ENCODE data around the gene MT1H.
"Not testable (repeated sequence)": the region's sequence is repeated elsewhere in the genome, so short reads cannot be mapped to it uniquely, and the experiment has no call there.

Gene MT1H

DNA sequence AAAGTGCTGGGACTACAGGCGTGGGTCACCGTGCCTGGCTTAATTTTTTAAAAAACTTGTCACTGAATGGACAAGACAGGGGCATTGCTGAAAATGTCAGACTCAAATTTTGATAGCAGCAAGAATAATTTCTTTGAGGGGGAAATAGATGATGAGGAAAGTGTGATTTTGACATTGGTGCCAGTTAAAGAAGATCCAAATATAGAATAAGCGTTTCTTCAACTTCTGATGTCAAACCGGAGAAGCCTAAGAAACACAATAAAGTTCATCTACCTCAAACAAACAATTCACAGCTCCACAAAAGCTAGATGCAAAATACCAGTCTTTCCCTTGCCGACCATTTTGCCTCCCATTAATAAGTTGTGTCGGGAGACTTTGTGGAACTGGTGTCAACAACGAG lies 17.1 kb downstream of the MT1H start:
- DNase-seq = no peak

DNA sequence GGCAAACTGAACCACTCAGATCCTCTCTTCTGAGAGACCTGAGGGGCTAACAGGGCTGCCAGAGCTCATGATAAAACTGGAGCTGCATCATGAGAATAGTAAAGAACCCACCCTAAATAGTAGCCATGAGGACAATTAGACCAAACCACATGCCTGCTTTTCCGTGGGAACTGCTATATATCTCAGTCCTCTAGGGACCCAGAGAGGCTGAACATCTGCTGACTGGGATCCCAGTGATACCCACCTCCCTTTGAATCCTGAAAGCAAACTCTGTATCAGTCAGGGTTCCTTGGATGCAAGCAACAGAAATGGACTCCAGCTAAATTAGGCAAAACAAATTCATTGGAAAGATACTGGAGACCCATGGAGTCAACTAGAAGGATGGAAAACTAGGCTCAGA lies 19.1 kb downstream of the MT1H start:
- DNase-seq = no peak

DNA sequence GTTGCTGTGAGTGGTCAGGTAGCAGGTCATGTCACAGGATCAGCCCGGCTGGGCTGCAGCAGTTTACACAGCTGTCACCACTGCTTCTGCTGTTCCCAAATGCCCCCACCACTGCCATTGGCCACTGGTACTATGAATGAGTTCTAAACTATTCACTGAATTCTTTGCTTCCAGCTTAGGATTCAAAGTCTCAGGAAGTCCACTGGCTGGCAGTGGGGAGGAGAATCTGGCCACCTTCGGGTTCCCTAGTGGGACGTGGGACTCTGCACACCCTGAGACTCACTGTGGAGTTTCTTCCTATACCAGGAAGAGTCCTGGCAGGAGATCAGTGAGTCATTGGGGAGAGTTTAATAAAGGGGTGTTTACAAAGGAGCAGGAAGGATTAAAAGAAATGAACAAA lies 19.6 kb downstream of the MT1H start:
- DNase-seq = no peak

DNA sequence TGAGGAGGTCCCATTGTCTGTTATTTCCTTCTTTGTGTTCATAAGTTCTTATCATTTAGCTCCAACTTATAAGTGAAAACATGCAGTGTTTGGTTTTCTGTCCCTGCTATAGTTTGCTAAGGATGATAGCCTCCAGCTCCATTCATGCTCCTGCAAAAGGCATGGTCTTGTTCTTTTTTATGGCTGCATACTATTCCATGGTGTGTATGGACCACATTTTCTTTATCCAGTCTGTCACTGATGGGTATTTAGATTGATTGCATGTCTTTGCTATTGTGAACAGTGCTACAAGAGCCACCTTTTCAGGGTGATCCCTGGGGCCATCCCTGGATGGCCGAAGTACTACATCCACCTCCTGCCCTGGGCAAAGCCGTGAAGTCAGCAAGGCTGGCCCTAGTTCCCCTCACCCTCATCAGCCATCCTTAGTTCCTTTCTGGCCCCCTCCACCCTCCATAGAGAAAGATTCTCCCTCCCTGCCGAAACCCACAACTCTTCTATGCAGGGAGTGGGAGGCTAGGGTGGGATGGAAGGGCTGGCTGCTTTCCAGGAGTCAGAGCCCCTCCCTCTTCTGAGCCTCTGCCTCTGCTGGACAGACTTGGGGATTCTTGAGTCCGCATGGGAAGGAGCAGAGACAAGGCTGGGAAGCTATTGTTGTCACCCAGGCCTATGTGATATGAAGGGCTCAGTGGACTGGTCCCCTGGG lies 21.0 kb downstream of the MT1H start:
- no peak for DNase-seq

DNA sequence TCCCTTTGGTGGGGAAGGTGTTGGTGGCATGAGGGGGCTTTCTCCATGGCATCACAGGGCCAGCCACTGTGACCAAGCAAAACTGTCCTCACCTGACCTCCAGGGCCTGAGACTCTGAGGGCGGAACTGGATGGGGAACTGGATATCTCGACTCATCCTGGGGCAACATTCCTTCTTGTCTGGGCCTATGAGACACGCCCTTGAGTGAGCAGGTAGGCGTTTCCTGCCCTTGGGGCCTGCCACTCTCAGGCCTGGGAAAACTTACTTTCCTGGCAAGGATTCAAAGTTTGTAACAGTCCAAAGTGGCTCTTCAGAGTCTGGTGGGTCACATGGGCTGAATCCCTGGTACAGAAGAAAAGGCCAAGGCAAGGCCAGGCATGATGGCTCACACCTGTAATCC lies 22.3 kb downstream of the MT1H start:
- DNase-seq = peak; percentile 44

DNA sequence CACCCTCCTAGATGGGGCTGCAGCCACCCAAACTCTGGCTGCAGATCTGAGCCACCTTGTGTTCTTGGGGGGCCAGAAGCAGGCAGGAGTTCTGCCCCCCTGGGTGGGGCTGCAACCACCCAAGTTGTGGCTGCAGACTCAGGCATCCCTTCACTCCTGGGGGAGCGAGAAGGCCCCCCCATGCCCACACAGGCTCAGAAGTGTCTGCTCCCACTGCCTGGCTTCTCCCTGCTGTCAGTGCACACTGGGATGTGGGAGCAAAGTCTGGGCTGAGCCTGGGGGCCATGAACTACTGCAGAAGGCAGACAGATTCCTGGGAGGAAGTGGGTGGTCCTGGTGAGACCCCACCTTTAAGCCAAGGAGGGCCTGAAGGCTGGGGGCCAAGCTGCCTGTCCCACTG lies 25.6 kb downstream of the MT1H start:
- no peak for DNase-seq

DNA sequence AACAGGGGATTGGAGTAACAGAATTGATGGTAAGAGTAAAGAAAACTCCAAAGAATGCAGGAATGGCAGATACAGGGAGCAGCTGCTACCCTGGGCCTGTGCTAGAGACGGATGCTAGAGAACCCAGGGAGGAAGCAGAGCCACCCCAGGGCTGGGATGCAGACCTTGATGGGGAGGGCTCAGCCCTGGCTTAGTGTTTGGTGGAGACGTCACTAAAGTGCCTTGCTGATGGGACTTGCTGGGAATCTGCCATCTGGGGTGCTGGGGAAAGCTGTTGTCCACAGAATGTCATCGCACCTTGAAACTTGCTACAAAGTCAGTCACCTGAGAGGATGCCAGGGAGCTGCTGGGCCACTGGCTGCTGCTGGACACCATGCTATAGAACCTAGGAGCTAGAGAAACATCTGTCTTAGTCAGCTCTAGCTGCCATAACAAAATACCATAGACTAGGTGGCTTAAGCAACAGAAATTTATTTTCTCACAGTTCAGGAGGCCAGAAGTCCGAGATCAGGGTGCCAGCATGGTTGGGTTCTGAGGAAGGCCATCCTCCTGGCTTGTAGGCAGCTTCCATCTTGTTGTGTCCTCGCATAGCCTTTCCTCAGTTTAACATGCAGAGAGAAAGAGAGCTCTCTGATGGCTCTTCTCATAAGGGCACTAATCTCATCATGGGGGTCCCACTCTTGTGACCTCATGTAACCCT lies 28.0 kb downstream of the MT1H start:
- DNase-seq = no peak

DNA sequence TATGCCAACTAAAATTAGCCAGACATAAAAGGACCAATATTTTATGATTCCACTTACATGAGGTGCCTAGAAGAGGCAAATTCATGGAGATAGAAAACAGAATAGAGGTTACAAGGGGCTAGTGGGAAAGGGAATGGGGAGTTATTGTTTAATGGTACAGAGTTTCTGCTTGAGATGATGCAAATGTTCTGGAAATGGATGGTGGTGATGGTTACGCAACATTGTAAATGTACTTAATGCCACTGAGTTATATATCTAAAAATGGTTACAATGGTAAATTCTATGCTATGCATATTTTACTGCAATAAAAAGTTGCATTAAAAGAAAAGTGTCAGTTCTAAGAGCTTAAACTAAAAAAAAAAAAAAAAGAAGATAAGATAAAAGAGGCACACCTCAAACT lies 30.6 kb downstream of the MT1H start:
- DNase-seq = no peak

DNA sequence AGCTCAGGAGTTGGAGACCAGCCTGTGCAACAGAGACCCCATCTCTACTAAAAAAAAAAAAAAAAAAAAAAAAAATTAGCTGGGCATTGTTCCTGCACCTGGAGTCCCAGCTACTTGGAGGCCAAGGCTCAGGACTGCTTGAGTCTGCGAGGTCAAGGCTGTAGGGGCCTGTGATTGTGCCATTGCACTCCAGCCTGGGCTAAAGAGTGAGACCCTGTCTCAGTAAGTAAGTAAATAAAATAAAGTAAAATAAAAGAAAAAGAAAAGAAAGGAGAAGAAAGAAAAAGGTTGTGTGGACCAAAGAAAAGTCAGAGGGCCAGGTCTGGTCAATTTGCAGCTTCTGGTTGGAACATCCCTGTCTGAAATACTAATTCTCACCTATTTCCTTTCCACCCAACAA lies 31.0 kb downstream of the MT1H start:
- no peak for DNase-seq

DNA sequence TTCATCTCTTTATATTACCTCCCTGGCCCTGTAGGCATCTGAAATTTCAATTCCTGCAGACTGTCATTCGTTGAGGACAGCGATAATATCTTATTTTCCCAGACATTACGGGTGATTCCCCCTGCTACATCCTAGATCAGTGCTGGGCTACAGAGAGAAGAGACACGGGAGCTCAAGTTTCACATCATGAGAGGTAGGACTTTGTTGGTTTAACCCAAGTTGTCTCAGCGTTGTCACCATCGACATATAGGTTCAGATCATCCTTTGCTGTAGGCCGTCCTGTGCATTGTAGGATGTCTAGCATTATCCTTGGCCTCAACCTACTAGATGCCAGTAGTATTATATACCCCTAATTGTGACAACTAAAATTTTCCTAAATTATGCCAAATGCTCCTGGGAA lies 31.9 kb downstream of the MT1H start:
- DNase-seq = no peak

DNA sequence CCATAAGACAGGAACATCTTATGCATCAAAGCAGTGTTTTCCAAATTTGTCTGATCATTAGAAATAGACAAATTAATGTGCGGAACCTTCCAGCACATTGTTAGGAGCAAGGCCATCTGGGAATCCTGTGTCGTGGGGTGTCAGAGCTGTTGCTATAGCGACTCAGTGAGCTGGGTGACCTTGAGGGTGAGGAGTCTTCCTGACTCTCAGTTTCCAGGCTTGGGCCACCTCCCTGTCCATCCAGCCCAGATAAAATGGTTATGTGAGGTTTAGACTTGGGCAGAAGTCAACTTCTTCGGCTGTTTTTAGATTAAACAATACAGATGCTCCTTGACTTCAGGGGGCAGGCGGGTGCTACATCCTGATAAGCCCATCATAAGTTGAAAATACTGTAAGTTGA lies 33.2 kb downstream of the MT1H start:
- no peak for DNase-seq

DNA sequence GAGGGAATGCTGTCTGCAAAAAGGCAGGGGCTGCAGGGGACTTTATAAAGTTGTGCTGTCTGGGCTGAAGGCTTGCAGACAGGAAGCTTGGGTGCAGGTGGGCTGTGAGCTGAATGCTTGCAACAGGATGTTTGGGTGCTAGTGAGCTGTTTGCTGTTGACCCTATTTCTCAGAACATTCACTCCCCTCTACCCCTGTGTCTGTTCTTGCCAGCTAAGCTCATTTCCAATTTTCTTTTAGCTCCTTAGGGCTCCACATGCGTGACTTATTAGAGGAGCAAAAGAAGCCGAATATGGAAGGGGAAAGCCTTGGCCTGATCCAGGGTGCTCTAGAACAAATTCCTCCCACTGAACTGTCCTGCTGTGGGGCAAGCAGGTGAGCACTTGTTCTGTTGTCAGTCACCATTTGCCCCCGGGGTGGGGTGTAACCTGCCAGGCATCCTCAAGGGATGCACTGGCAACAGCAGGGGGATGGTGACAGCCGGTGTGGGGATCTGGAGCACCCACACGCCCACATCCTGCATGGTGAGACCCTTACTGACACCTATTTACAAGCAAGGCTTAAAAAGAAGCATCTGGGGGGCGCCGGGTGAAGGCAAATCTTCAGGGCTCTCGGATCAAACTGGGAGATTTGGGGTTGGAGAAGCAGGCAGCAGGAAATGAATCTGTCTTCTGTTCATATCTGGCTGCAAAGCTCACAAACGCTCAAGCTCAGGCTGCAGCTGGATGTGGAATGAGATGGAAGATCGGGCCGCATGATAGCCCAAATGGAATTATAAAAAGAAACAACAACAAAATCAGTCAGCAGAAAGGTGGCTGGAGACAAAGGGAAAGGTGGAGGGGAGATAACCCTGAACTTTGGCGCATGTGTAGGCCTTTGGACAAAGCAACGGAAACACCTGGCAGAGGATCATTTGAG lies 39.2 kb downstream of the MT1H start:
- no peak for DNase-seq

DNA sequence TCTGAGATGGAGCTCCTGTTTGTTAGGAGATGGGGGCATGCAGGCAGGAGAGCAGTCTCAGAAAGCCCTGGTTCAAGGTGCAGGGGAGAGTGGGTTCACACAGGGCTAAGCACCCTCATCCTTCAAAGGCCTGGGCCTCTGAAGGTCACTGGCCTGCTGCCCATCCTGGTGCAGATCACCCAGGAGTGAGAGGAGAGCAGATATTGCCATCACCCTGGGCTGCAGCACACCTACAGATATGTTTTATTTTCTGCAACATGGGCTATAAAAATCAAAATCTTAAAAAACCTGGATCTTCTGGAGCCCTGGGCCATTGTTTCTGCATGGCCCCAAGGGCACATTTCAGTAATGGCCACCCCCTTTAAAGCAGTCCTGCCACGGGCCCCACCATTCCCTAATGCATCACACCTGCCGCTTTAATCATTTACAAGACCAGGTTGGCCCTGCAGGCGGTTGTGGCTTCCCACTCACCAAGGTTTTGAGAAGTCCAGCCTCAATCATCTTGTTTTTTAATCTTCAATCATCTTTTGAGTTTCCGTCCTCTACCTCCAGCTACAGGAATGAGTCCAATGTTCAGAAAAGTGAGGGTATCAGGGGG lies 39.9 kb downstream of the MT1H start:
- DNase-seq = no peak

DNA sequence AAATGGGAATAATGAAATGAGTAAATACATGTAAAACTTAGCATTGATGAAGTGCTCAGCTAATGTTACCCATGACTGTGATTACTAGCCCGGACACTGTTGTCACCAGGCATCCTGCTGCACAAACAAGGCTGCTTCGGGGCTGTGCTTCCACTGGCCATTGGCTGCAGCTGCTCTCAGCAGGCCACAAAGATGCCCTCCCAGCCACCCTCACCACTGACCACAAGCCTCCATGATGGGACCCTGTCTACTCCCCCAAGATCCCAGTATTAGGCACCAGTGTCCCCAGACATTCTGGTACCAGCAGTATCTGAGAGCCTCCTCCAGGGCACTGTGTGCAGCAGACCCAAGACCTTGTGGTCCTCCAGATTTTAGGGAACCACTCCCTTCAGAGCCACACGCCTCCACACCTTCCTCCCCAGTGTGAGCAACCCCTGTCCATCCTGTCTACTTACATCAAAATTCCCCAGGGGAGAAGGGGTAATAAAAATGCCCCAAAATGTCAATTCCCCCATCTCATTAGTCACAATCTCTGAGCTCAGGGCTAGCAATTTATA lies 40.6 kb downstream of the MT1H start:
- DNase-seq = no peak

DNA sequence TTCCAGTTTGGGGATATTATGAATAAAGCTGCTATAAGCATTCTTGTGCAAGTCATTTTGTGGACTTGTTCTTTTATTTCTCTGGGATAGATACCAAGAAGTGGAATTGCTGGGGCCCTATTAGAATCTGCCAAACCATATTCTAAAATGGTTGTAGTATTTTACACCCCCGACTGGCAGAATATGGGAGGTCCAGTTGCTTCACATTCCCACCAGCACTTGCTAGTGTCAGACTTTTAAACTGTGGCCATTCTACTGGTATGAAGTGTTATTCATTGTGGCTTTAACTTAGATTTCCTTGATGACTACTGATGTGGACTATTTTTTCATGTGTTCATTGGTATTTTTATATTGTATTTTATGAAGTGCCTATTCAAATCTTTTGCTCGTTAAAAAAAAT lies 42.2 kb downstream of the MT1H start:
- no peak for DNase-seq

DNA sequence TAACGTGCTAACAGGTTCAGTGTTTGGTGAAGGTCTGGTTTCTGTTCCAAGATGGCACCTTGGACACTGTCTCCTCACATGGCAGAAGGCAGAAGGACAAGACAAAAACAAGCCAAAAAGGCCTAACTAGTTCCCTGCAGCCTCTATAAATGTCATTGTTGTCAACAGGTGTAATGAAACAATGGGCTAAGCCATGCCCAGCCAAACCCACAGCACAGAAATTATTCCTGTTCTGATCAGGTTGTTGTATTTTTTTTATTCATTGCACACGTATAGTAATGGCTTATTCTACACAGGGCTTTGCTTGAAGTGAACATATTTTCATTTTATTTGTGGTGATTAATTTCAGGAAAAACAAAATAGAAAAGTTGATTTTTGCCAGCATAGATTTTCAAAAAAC lies 44.2 kb downstream of the MT1H start:
- no peak for DNase-seq

DNA sequence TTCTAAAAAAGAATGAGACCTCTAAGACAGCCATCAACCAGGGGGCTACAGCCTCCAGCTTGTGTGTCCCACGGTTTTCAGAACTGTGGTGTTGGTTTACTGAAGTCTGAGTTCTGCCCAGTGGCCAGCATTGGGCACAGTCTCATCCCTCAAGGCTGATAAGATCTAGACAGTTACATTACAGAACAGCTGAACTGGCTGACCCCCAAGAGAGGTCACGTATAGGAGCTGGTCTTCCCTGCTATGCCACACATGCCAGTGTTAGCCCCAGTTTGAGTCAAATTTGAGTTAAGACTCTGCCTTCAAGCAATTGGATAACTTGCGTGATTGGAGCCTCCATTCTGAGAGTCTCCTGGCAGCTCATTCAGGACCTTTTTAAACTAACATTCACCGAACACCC lies 45.5 kb downstream of the MT1H start:
- DNase-seq = no peak

DNA sequence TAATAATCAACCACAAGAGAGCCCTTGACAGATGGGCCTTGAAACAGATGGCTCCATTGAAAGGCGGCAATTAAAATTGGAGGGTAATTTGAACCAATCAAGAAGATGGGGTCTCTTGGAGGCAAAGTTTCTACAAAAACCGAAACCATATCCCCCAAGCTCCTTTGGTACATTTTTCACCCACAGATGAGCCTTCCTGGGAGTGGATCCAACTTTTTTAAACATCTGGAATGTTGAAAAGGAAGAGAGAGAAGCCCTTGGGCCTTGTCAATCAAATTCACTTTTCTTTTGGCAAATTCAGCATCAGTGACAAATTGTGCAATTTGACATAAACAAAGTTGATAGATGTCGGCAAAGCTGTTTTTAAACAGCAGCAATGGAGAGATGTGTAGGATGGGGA lies 47.1 kb downstream of the MT1H start:
- DNase-seq = no peak

DNA sequence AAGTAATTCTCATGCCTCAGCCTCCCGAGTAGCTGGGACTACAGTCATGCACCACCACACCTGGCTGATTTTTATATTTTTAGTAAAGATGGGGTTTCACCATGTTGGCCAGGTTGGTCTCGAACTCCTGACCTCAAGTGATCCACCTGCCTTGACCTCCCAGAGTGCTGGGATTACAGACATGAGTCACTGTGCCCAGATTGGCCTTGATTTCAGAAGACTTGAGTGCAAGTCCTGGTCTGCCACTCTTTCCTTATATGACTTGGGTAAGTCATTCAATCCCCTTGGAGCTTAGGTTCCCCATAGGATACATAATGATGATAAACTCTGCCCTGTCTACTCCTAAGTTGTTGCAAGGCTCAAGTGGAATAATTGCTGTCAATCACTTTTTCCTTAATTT lies 47.9 kb downstream of the MT1H start:
- DNase-seq = not testable (repeated sequence)

Data from 8988T (cell line).